GM19452 (cell line): ENCODE results near the gene PRICKLE1.

Source experiments
- ATAC-seq: cut with Tn5 transposase; IDR thresholded peaks from one replicate; pipeline ENCODE4 v1.9.1; 2021; ENCODE audit not compliant: unreplicated experiment

Gene PRICKLE1

DNA sequence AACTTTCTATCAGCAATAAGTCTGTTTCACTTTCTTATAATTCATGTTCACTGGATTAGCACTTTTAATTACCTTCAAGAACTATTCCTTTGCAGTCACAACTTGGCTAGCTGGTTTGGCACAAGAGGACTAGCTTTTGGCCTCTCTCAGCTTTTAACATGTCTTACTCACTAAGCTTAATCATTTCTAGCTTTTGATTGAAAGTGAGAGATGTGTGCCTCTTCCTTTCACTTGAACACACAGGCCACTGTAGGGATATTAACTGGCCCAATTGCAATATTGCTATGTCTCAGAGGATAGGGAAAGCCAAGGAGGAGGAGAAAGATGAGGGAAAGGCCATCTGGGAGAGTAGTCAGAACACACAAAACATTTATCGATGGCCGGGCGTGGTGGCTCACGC lies 92.7 kb downstream of the PRICKLE1 start:
- ATAC-seq, result no peak

DNA sequence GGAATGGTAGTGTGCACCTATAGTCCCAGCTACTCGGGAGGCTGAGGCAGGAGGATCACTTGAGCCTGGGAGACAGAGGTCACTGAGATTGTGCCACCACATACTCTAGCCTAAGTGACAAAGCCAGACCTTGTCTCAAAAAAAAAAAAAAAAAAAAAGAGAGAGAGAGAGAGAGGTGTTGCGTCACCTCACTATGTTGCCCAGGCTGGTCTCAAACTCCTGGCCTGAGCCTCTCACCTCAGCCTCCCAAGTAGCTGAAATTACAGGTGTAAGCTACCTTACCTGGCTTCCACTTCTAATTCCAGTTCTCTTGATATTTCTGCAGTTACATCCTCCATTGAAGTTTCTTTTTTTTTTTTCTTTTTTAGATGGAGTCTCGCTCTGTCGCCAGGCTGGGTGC lies 94.3 kb downstream of the PRICKLE1 start:
- ATAC-seq, result no peak

GRCh38 chr12:42492267-42492666 lies 97.3 kb downstream of the PRICKLE1 start:
- no peak for ATAC-seq

- ATAC-seq, result no peak
Observed at GRCh38 chr12:42490261-42490842, 99.2 kb downstream of the PRICKLE1 start.

DNA sequence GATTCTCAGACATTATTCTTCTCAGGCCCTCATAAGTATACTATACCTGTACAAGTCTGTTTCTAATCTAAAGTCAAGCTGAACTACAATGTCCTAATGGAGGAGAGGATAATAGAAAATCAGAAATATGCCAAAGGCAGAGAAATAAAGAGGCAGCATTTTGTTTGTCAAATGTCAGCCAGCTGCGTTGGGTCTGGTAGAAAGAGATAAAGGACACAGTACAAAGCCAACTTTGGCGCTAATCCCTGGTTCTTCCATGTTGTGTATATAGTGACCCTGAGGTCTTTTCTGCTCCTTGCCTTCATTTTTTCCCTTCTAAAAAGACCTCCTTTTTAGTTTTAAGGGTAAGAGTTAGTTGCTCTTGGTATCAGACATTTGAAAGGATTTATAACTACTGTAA lies 103.1 kb downstream of the PRICKLE1 start:
- ATAC-seq, result no peak

DNA sequence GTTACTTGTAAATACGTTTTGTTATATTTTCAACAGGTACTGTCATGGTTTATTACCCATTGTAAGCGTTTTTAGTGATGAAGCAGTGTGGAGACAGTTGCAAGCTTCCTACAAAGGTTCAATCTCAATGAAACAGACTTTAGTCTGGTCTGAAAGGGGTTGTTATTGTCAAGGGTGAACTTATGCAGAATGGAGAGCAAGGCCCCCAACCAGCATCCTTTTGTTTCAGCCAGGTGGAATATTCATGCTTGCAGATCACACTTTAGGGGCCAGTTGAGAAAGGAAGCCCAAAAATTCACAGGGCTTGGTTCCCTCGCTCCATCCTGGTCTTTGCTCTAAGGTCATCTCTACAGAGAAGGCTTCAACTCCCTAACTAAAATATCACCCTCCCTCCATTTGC lies 103.7 kb downstream of the PRICKLE1 start:
- no peak for ATAC-seq

DNA sequence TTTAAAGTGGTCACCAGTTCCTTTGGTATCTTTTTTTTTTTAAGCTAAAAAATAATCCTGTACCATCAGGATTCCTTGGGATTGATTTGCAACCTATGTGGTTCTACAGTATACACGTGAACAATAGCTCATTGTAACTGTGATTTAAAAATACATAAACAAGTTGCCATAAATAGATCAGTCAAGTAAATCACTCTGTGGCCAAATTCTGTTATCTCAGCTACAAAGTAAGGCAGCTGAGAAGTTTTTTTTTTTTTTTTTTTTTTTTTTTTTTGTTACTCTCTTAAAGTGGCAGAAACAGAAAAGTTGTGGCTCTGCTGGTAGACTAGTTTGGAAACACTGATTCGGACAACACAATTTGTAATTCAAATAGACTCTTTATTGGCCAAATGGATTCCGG lies 104.5 kb downstream of the PRICKLE1 start:
- ATAC-seq, result no peak

DNA sequence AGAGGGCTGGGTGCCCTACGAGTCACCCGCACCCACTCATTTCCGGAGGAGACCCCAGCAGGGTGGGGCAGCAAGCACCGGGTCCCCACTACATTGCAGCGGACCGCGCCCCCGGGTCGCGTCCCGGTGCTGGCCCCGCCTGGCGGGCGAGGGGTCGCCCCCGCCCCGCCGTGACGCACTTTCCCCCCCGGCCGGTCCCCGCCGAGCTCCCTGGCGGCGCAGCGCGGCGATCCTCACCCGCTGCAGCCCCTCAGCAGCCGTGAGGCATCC lies 106.1 kb downstream of the PRICKLE1 start:
- peak; percentile 27 for ATAC-seq

DNA sequence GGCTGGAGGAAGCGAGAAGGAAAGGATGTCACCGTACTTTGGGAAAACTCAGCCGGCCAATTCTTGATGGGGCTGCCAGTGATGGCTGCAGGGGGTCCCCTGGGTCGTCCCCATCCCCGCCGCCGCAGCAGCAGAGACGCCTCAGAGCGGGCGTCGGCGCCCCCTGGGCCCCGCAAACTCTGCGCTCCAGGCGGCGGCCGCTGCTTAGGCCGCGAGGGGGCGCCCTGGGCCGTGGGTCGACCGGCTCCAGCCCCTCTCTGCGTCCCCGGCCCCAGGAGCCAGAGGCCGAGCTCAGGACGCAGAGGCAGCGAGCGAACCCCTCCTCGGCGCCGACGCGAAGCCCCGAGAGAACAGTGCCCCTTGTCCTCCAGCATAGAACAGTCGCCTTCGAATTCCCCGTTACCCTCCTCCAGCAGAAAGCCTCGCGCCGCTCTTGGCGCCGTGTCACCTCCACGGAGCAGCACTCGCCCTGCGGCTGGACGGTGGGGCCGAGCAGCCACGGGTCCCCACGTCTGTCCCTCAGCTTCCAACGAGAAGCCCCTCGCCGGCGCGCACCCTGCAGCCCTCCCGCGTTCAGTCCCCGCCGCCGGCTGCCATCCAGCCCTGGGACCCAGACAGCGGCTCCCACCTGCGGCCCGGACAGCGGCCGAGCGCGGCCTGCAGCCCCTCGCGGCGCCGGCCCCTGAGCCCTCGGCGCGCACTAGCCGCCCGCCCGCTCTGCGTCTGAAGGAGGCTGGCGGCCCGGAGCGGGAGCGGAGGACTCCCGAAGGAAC lies 106.6 kb downstream of the PRICKLE1 start:
- peak; percentile 75 for ATAC-seq

DNA sequence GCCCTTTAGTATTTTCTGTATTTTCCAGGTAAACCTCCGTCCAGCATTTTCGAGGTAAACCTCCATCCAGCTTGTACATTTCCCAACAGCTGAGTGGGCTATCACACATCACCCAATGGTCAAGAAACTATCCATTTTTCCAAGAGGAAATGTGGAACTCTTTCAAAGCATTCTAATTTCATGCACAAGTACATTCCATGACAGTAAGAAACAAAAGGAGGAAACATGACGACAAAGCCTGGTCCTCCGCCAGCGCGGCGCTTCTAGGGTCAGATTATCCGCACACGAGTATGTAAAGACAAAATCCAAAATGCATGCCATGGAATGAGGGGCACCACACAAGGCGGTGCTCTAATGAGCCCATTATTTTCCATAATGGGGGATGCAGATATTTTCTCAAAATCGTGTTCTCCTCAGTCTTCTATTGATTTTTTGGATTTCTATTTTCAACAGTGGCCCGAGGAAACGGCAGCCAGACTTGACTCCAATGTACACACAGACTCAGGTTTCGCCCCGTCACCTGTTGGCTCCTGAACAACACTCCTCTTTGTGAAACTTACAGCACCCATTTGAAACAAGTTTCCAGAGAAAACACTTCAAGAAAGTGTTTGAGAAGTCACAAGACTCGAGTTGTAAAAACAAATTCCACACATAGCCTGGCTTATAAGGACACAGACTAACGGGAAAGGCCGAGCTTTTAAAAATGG lies 107.4 kb downstream of the PRICKLE1 start:
- no peak for ATAC-seq

DNA sequence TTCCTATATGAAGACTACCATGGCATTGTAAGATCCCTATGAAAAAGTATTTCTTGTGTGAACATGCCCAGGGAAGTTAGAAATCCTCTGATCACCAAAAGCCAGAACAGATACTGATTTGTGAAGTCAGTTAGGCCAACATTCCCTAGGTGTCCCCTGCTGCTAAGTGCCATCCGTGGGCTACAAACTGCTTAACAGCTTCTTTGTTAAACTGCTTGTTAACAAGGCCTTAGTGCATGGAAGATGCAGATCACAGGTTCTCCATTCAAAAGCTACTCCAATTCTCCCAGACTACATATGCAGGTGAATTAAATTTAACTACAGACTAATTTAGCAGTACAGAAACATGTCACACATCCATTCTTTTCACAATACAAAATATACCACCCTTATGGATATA lies 108.2 kb downstream of the PRICKLE1 start:
- no peak for ATAC-seq

DNA sequence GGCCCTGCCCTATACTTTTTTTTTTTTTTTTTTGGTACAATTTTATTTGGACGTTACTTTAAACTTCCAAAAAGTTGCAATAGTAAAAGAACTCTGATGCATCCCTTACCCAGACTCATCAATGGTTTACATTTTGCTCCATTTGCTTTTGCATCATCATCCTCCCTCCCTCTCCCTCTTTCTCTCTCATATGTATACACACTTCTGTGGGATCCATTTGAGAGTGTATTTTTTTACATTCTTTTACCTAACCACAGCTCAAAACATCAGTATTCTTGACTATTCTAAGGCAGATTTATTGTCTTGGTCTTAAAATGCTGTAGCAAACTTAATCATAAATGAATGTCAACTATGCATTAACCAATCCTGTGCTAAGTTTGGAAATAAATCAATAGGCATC lies 111.6 kb downstream of the PRICKLE1 start:
- ATAC-seq, result no peak

DNA sequence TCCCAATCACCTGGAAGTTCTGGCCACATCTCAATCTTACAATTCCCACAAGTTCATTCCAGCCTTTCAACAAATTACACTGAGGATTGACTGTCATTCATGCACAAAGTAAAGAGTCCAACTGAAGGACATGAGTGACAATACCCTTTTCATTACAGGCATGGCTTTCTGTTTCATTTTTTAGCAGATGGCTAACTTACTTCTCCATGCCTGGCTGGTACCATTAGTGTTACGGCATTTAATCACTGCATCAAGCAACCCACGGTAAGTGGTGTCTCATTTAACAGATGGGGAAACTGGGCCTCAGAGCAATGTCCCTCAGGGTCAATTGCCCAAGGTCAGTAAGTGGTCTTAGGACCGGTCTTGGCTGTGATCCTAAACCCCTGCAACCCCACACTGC lies 114.4 kb downstream of the PRICKLE1 start:
- peak; percentile 46 for ATAC-seq

DNA sequence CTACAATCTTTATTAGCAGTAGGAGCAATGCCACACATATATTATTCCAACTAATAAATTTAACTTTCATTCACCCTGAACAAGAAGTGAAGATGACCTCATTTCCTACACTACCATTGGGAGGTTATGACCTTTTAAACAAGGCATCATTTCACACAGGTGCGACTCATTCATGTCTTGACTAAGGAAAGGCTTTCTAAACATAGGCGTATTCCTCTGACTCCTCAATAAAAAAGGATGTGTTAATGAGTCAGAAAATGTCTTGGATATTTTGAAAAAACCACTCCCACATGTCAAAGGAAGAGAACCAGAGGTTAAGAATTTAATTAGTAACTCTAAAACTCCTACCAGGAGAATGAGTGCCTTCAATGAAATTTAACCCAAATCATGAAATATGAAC lies 115.2 kb downstream of the PRICKLE1 start:
- ATAC-seq, result no peak

DNA sequence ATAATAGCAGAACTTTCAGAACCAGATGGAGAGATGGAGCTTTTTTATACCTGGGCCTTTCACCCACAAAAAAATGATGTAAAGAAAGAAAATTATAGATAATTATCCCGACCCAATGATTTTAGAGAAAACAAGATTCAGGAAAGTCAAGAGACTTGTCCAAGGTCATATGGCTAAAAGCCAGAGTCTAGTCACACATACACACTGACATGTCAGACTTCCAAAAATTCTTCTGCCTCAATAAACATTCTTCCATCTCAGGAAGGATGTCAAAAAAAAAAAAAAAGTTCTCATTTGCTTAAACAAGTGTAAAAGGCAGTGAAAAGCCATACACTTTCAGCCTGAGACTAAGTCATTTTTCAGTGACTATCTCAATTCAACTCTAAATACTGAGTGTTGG lies 116.0 kb downstream of the PRICKLE1 start:
- ATAC-seq, result no peak

DNA sequence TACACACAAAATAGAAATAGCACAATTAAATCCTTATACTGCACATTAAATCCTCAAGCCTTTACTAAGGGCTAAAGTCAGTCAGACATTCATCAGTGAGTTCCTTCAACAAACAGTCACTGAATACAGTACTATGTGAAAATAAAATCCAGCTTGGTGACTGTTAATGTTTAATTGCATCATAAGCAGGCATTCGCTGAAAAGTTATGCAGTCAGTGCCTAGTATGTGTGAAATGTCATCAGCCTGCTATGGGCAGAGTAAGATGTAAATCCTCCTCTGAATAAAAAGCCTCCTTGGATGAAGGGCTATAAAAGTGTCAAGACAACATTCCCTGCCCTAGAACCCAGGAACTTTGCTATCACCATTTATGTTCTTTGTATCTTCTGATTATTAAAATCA lies 116.4 kb downstream of the PRICKLE1 start:
- ATAC-seq, result no peak

DNA sequence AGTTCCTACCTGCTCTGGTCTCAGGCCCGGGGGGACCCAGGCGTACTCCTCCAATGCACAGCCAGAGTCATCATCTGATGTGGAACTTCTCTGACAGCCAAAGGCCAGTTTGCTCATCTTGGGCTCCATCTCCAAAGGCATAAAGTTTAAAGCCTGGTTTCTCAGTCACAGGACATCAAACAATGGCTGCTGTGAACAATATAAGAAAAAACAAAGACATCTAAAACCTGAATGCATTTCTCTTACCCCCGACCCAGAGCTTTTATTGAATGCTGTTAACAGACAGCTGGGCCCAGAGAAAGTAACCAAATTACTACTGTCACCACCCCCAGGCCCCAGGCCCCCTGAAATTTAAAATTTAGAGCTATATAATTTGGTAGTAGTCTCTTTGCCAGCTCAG lies 117.2 kb downstream of the PRICKLE1 start:
- no peak for ATAC-seq

GRCh38 chr12:42469355-42470175 lies 120.0 kb downstream of the PRICKLE1 start:
- peak; percentile 96 for ATAC-seq

- ATAC-seq, result no peak
Observed at GRCh38 chr12:42468921-42469320, 120.6 kb downstream of the PRICKLE1 start.

GRCh38 chr12:42468341-42468821 lies 121.2 kb downstream of the PRICKLE1 start:
- no peak for ATAC-seq

DNA sequence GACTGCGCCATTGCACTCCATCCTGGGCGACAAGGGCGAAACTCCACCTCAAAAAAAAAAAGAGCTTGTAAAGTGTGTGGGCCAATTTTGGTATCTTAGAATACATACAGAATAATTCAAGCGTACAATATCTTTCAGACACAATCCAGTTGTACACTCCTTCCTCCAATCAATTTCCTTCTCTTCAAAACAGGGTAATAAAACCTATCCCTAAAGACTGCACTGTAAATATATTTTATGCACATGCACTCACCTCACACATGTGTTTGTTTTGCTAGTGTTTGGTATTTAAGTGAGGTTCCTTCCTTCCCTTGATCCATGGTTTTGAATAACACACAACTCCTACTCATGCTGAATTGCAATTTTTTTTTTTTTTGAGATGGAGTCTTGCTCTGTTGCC lies 125.9 kb downstream of the PRICKLE1 start:
- ATAC-seq, result no peak

- ATAC-seq, result no peak
Observed at GRCh38 chr12:42462486-42462885, 127.1 kb downstream of the PRICKLE1 start.
